UCSD-AML1 (cell line): ENCODE results near the gene RNF217.
"Not testable (repeated sequence)": the region's sequence is repeated elsewhere in the genome, so short reads cannot be mapped to it uniquely, and the experiment has no call there.

Experiments used
- DNase-seq: peaks from one replicate; lab custom pipeline; 2025; ENCODE audit not compliant: unreplicated experiment; lab: John Stamatoyannopoulos, UW

The RNF217 gene

GRCh38 chr6:125050663-125051318 lies 88.6 kb downstream of the RNF217 start:
- DNase-seq: no peak

DNA sequence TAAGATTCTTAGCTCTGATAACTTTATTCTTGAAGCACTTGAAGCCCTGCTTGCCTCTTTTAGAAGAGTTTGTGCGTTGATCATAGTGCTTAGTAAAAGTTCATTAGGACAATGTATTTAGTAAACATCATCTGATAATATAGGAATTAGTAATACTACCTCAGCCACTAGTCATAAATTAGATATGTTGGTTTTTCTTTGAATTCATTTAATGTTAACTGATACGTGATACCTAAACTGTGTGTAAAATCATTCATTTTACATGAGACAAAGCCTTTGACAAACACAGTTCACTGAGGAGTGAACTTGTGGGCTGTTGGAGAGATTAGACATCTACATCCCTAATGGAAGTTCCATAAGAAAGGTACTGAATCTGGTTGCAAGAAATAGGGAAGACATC lies 91.6 kb downstream of the RNF217 start:
- DNase-seq: no peak

- no peak for DNase-seq
Observed at GRCh38 chr6:125054331-125054730, 92.1 kb downstream of the RNF217 start.

- DNase-seq: no peak
Observed at GRCh38 chr6:125057392-125058246, 95.4 kb downstream of the RNF217 start.

GRCh38 chr6:125058546-125058945 lies 96.3 kb downstream of the RNF217 start:
- DNase-seq: no peak

DNA sequence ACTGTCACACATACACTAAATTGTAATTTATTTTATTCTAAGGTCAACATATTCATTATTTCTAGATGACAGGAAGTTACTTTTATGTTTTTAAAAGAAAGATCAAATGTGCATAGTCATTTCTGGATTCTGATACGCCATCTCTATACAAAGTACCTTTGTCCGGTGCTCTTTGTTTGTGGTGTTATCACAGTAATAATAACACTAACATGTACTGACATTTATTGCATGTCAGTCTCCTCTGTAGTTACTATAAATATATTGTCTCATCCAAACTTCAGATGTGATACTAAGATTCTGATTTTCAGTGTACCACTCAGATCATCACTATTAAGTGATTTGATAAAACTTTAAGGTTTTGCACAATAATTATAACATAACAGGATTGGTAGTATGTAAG lies 101.1 kb downstream of the RNF217 start:
- no peak for DNase-seq

- DNase-seq: no peak
Observed at GRCh38 chr6:125066140-125066539, 103.9 kb downstream of the RNF217 start.

- DNase-seq: peak; percentile 19
Observed at GRCh38 chr6:125066964-125067363, 104.7 kb downstream of the RNF217 start.

- no peak for DNase-seq
Observed at GRCh38 chr6:125067552-125067951, 105.3 kb downstream of the RNF217 start.

DNA sequence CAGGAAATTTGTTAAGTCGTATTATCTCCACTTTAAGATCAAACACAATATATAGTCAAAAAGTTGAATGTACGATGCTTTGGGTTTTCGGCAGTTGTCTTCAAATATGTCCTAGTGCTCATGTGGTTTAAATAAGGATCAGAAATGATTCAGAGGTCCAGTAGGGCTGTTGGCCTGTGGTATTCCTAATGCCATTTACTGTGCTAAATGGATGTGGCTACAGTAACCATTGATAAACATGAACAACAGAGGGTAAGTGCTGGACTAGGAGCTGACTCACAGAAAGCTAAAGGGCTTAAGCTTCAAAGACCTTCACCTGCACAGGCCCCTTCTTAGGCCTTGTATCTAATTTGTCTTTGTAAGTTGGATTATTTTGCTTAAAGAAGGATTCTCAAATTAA lies 110.8 kb downstream of the RNF217 start:
- no peak for DNase-seq

DNA sequence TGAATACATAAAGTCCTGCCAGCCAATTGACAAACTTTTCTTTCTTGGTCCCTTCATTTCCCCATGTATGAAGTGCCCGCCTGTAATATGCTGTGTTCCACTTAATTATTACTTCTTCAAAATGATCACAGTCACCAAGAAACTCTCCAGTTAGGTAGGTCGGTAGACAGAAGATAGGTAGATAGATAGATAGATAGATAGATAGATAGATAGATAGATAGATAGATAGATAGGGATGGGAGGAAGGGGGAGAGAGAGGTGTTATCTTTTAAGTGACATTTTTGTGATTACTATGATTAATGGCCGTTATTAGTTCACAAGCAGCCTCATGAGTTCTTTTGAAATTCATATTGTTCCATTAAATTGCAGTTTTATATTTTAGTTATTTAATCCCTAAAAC lies 111.9 kb downstream of the RNF217 start:
- DNase-seq: no peak

DNA sequence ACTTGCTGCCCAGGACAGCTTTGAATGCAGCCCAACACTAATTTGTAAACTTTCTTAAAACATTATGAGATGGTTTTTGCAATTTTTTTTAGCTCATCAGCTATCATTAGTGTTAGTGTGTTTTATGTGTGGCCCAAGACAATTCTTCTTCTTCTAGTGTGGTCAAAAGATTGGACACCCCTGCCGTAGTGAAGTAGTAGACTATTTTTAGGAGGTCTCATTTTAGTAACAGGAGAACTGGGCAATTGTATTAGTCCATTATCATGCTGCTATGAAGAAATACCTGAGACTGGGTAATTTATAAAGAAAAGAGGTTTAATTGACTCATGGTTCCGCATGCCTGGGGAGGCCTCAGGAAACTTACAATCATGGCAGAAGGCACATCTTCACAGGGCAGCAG lies 112.8 kb downstream of the RNF217 start:
- not testable (repeated sequence) for DNase-seq

GRCh38 chr6:125075741-125076481 lies 113.7 kb downstream of the RNF217 start:
- no peak for DNase-seq

- DNase-seq: no peak
Observed at GRCh38 chr6:125076482-125076742, 114.2 kb downstream of the RNF217 start.

- DNase-seq: no peak
Observed at GRCh38 chr6:125077453-125077852, 115.2 kb downstream of the RNF217 start.

- DNase-seq: no peak
Observed at GRCh38 chr6:125078602-125079321, 116.5 kb downstream of the RNF217 start.

DNA sequence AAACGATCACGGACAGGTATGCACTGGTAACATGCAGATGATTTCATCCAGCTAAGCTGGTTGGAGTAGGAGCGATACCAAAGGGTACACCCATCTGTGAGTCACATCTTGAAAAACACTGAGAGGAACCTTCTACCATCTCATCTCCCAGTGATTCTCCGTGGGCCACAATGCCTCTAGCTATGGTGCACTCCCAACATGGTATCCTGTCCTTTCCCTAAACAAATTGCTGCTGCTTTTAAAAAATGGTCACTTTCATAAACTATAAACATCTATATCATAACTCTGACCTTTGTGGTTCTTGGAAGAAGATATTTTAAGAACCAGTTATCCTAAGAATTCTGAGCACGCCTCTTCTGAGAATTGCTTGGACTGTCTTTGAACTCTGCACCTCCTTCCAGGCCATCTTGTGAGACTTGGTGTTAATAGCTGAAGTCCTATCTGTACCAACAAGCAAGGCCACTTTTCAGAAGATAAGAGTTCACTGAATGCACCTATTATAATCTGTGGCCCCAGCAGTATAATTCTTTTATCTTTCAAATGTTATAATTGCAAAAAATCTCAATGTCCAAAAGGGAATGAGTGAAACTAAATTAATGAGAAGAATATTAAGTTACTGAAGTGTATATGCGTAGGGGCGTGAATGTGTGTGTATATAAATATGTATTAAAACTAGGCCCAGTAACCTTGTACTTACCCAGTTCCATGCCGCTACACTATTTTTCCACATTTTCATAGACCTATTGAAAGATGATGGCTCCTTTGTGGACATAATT lies 120.9 kb downstream of the RNF217 start:
- no peak for DNase-seq

GRCh38 chr6:125083684-125083990 lies 121.4 kb downstream of the RNF217 start:
- DNase-seq: no peak

DNA sequence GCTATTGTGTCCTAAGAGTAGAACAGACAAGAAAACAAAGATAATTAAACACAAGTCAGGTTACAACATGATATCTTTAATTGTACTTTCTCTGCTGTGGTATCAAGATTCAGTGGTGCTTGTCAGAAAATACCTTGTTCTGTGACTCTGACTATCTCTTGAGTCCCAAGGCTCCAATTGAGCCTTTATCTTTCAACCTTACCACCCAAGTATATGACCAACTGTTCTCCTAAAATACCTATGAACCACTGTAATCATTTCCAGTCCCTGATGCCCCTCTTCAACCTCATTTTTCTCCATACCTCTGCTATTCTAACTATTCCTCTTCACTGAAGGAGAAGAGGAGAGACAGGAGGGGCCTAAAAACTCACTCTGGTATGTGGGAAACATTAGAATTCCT lies 124.5 kb downstream of the RNF217 start:
- DNase-seq: no peak

DNA sequence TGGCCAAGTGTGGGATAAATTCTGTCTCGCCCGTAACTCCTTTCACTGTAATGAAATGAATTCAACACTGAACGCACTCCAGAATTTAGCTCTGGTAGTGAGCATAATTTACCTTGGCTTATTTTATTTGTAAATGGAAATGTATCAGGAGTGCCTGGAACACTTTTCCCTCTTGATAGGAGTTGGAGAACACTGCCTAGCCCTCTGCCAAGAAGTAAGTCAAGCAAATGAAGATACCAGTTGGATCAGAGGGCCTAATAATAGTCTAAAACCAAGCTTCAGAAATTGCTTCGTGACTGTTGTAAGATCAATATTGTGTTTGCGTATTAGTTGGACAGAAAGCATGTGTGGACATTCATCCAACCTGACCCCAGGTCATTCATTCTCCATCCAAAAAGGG lies 126.7 kb downstream of the RNF217 start:
- DNase-seq: no peak

GRCh38 chr6:125094563-125094962 lies 132.3 kb downstream of the RNF217 start:
- DNase-seq: no peak
